HepG2 (cell line): ENCODE results near the gene VSNL1. TPM values are rescaled to one million over a fixed set of nuclear protein-coding genes. Genes with fewer than 3 reads are reported as not detected.

Experiments
- ATAC-seq: fragments of 200-7000 bp; cut with Tn5 transposase; 3 replicates; pipeline ENCODE4 v1.9.1; 2020; ENCODE audit warnings: mild to moderate bottlenecking, moderate library complexity
- BruUV-seq: library from RNA; stranded (reverse); fragments of 400-500 nt; replicated peaks from 2 replicates; lab custom pipeline; 2021; lab: Mats Ljungman, UMichigan
- CTCF ChIA-PET: fragments of 300-600 bp; formaldehyde crosslinking; extraction: SDS; loops from one replicate; lab custom pipeline; 2021; ENCODE audit warnings: low total read pairs, inconsistent platforms, low intra/inter-chr PET ratio; lab: Yijun Ruan, JAX
- POLR2A ChIA-PET: fragments of 350-600 bp; sonication (Branson Sonifier 250); formaldehyde crosslinking; loops from one replicate; lab custom pipeline; 2020; ENCODE audit warnings: antibody characterized with exemption, inconsistent platforms; lab: Yijun Ruan, JAX
- DNase-seq: peaks from one replicate; pipeline ENCODE4 v3.0.0-alpha.2; 2015; ENCODE audit warnings: low spot score
- FAIRE-seq: peaks from 3 replicates; lab custom pipeline; 2011; peaks lifted over from hg19 to GRCh38; lab: Jason Lieb, UNC
- H2AFZ ChIP-seq: one replicate; pipeline ENCODE4 v1.6.1; 2011; ENCODE audit warnings: low read length, inconsistent platforms
- H3K27ac ChIP-seq: fragments of 300-600 bp; 3 replicates; pipeline ENCODE4 v1.8.0; 2011; ENCODE audit warnings: mixed run types, mild to moderate bottlenecking, mixed read lengths, low read length, inconsistent platforms; ENCODE audit not compliant: insufficient read depth; ENCODE audit errors: extremely low read length
- H3K27me3 ChIP-seq, 2 experiments: fragments of 200-600 bp in 1 of 2; 2 replicates in 1 of 2; 3 replicates in 1 of 2; pipeline versions ENCODE4 v1.6.0 to v1.8.0; 2011; ENCODE audit warnings: low read length in 2 of 2, mild to moderate bottlenecking in 2 of 2, moderate library complexity in 2 of 2, inconsistent platforms in 1 of 2; ENCODE audit not compliant: insufficient read depth in 2 of 2, control insufficient read depth in 1 of 2
- H3K36me3 ChIP-seq, 2 experiments: fragments of 200-600 bp in 1 of 2; replicated peaks in 1 of 2; 2 replicates in 1 of 2; 3 replicates in 1 of 2; pipeline versions ENCODE4 v1.5.1 to v1.8.0; 2011; ENCODE audit warnings: low read length in 2 of 2, inconsistent platforms in 1 of 2; ENCODE audit not compliant: insufficient read depth in 2 of 2, control insufficient read depth in 1 of 2
- H3K4me1 ChIP-seq: 2 replicates; pipeline ENCODE4 v1.5.1; 2012; ENCODE audit warnings: low read length, inconsistent platforms; ENCODE audit not compliant: insufficient read depth
- H3K4me2 ChIP-seq: 2 replicates; pipeline ENCODE4 v1.6.0; 2011; ENCODE audit warnings: low read depth, low read length, inconsistent platforms
- H3K4me3 ChIP-seq, 3 experiments: fragments of 200-600 bp in 1 of 3; sonication (generic), shearing (Covaris generic) in 1 of 3; replicated peaks in 1 of 3; 2 replicates each; pipeline ENCODE4 v1.5.1; 2011 to 2016; ENCODE audit warnings: low read length in 3 of 3, inconsistent platforms in 2 of 3, low read depth in 2 of 3, mild to moderate bottlenecking in 2 of 3, control low read depth in 1 of 3, mixed read lengths in 1 of 3; ENCODE audit not compliant: insufficient read depth in 1 of 3
- H3K79me2 ChIP-seq: one replicate; pipeline ENCODE4 v1.6.1; 2011; ENCODE audit warnings: low read length, inconsistent platforms; ENCODE audit not compliant: insufficient read depth
- H3K9ac ChIP-seq: 2 replicates; pipeline ENCODE4 v1.6.0; 2011; ENCODE audit warnings: mild to moderate bottlenecking, low read depth, low read length, inconsistent platforms; ENCODE audit not compliant: insufficient read depth
- H3K9me3 ChIP-seq: 2 replicates; pipeline ENCODE4 v1.5.1; 2012; ENCODE audit warnings: mild to moderate bottlenecking, low read length
- H4K20me1 ChIP-seq: 2 replicates; pipeline ENCODE4 v1.6.0; 2011; ENCODE audit warnings: inconsistent platforms, mild to moderate bottlenecking, low read length, moderate library complexity; ENCODE audit not compliant: insufficient read depth
- CREB3 ChIP-seq: sonication (generic); formaldehyde crosslinking; IDR thresholded peaks from 2 replicates; pipeline ENCODE4 v1.5.0; 2020; ENCODE audit warnings: missing genetic modification reagents
- HNRNPK ChIP-seq: fragments of 200-400 bp; formaldehyde crosslinking; IDR thresholded peaks from 2 replicates; pipeline ENCODE4 v1.6.1; 2018; ENCODE audit warnings: low read length, low read depth, moderate library complexity, mild to moderate bottlenecking; ENCODE audit not compliant: poor library complexity, severe bottlenecking
- ISX ChIP-seq: sonication (generic); formaldehyde crosslinking; conservative IDR thresholded peaks from 2 replicates; pipeline ENCODE4 v1.5.0; 2020; ENCODE audit warnings: missing genetic modification reagents
- NFATC3 ChIP-seq: sonication (generic); formaldehyde crosslinking; IDR thresholded peaks from 2 replicates; pipeline ENCODE4 v1.5.1; 2020; ENCODE audit warnings: mild to moderate bottlenecking, missing genetic modification reagents
- POGK ChIP-seq: sonication (generic); formaldehyde crosslinking; conservative IDR thresholded peaks from 2 replicates; pipeline ENCODE4 v1.8.0; 2022; ENCODE audit warnings: mild to moderate bottlenecking, moderate library complexity, missing genetic modification reagents
- RBM22 ChIP-seq: fragments of 200-400 bp; formaldehyde crosslinking; optimal IDR thresholded peaks from 2 replicates; pipeline ENCODE3; 2017; ENCODE audit warnings: mild to moderate bottlenecking, low read length, moderate library complexity
- ZC3H4 ChIP-seq: sonication (generic); formaldehyde crosslinking; IDR thresholded peaks from 2 replicates; pipeline ENCODE4 v1.4.0; 2020; ENCODE audit warnings: missing genetic modification reagents, borderline replicate concordance
- ZNF3 ChIP-seq: IDR thresholded peaks from 2 replicates; pipeline ENCODE4 v1.7.0; 2017; ENCODE audit warnings: inconsistent platforms
- ZNF33B ChIP-seq: sonication (generic); formaldehyde crosslinking; IDR thresholded peaks from 2 replicates; pipeline ENCODE4 v1.5.1; 2020; ENCODE audit warnings: mild to moderate bottlenecking, missing genetic modification reagents
- WGBS: methylation state at CpG from one replicate; pipeline ENCODE4 v1.1.6; 2017; ENCODE audit warnings: low lambda C conversion rate; 5-methylcytosine and 5-hydroxymethylcytosine counted together
- in situ Hi-C: cut with HindIII; loops from 2 replicates; pipeline ENCODE4 v1.10.0; 2017; ENCODE audit warnings: low pct_unique_long_range_greater_than_20kb; ENCODE audit not compliant: extremely low pct_ligation_motif_present
- intact Hi-C: fragments of 100-400 bp; cut with micrococcal nuclease; formaldehyde crosslinking; loops from one replicate; pipeline ENCODE4 v1.10.0; 2022; ENCODE audit not compliant: unreplicated experiment
- polyA plus RNA-seq, 8 experiments: library from polyadenylated mRNA; depleted of rRNA in 3 of 8; stranded (reverse) in 7 of 8; unstranded in 1 of 8; fragments of >200 nt; fragmentation: Illumina TruSeq in 4 of 8; extraction: Trizol in 4 of 8; gene quantifications; 2 replicates each; pipeline versions ENCODE4 v1.2.1 to v1.2.3, GENCODE V29; 2011 to 2016; ENCODE audit warnings: low read depth in 4 of 8, missing spikeins in 1 of 8, mixed read lengths in 1 of 8; ENCODE audit not compliant: insufficient read depth in 1 of 8
- total RNA-seq, 5 experiments: library from RNA; depleted of rRNA; stranded (reverse); fragments of >200 nt; fragmentation: Illumina TruSeq; extraction: Trizol; gene quantifications; 2 replicates each; pipeline ENCODE4 v1.2.3, GENCODE V29; 2016; ENCODE audit warnings: low read depth in 1 of 5

VSNL1 gene
- total and polyA plus RNA-seq, 2 of the 13 experiments (the other 11 are each of a cell fraction or from before 2014, with no cell fraction given), result 63.2 to 95.9 TPM

- 98% methylated on average over 3 of the region's 3 CpGs for whole genome bisulfite sequencing
- TF ChIP-seq POGK (CRISPR knock-in tag), result no peak
- peak; percentile 45 for TF ChIP-seq RBM22
- TF ChIP-seq HNRNPK, result no peak
- TF ChIP-seq CREB3, result no peak
- no peak for TF ChIP-seq ISX
- no peak for TF ChIP-seq ZNF3 (CRISPR knock-in tag)
- no peak for TF ChIP-seq ZNF33B
- no peak for TF ChIP-seq ZC3H4 (CRISPR knock-in tag)
- no peak for TF ChIP-seq NFATC3 (CRISPR knock-in tag)
- Histone ChIP-seq H3K4me1 (peaks cover 51% of the 10 kb centered on the region), H3K4me2 (no peak overlapping the region), H4K20me1 (no peaks in the 10 kb centered on the region), H2AFZ (no peak overlapping the region), H3K4me3 (no peak overlapping the region), H3K36me3 (peaks cover 0 to 2% of the 10 kb centered on the region in 2 experiments; a peak in 2 of 5 replicates), H3K9me3 (no peaks in the 10 kb centered on the region), H3K79me2 (peaks cover 91% of the 10 kb centered on the region), H3K27ac (no peak overlapping the region), H3K9ac (no peak overlapping the region), H3K27me3 (no peaks in the 10 kb centered on the region)
- intact Hi-C loops (no loop called here), in situ Hi-C loops (no loop called here)
- FAIRE-seq, result no peak
- no peak for ATAC-seq
- POLR2A ChIA-PET, result interaction anchor here (3.9 kb wide), 1 partner anchor 18 kb away, joined by 12 read pairs; the partner anchor contains the start of gene VSNL1
- CTCF ChIA-PET, result no interaction called here
- no peak for DNase-seq
- BruUV-seq, result no TSS peak
Observed at GRCh38 chr2:17558878-17559277, 18.4 kb downstream of the VSNL1 start.
